Muscle layer of duodenum (tissue), 2 donors: ENCODE data around the gene DNAH10.
"Not testable (repeated sequence)": the region's sequence is repeated elsewhere in the genome, so short reads cannot be mapped to it uniquely, and the experiment has no call there.

ENCODE experiments used
- H3K27ac ChIP-seq: one replicate; pipeline ENCODE4 v1.7.0; 2013; ENCODE audit warnings: mild to moderate bottlenecking, low read length
- H3K27me3 ChIP-seq: one replicate; pipeline ENCODE4 v1.7.0; 2013; ENCODE audit warnings: low read depth, mild to moderate bottlenecking, control low read depth, low read length
- H3K36me3 ChIP-seq, 2 donors: one replicate each; pipeline ENCODE4 v1.7.0; 2013; ENCODE audit warnings: low read length in 2 of 2, control low read depth in 1 of 2, mild to moderate bottlenecking in 1 of 2; ENCODE audit not compliant: insufficient read depth in 2 of 2, control insufficient read depth in 1 of 2
- H3K4me1 ChIP-seq, 2 donors: one replicate each; pipeline ENCODE4 v1.7.0; 2013; ENCODE audit warnings: low read length in 2 of 2, mild to moderate bottlenecking in 2 of 2, control low read depth in 1 of 2, moderate library complexity in 1 of 2; ENCODE audit not compliant: insufficient read depth in 2 of 2, control insufficient read depth in 1 of 2
- H3K4me3 ChIP-seq, 2 donors: one replicate each; pipeline ENCODE4 v1.7.0; 2013; ENCODE audit warnings: low read length in 2 of 2, low read depth in 1 of 2, mild to moderate bottlenecking in 1 of 2
- H3K9me3 ChIP-seq, 2 donors: one replicate each; pipeline ENCODE4 v1.7.0; 2013; ENCODE audit warnings: low read length in 2 of 2, control low read depth in 1 of 2, mild to moderate bottlenecking in 1 of 2; ENCODE audit not compliant: control insufficient read depth in 1 of 2
- donor health status: healthy.

Gene DNAH10

DNA sequence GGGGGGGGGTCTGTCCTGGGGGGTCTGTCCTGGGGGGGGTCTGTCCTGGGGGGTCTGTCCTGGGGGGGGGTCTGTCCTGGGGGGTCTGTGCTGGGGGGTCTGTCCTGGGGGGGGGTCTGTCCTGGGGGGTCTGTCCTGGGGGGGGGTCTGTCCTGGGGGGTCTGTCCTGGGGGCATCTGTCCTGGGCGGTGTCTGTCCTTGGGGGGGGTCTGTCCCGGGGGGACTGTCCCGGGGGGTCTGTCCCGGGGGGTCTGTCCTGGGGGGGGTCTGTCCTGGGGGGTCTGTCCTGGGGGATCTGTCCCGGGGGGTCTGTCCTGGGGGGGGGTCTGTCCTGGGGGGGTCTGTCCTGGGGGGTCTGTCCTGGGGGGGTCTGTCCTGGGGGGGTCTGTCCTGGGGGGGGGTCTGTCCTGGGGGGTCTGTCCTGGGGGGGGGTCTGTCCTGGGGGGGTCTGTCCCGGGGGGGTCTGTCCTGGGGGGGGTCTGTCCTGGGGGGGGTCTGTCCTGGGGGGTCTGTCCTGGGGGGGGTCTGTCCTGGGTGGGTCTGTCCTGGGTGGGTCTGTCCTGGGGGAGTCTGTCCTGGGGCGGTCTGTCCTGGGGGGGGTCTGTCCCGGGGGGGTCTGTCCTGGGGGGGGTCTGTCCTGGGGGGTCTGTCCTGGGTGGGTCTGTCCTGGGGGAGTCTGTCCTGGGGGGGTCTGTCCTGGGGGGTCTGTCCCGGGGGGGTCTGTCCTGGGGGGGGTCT is 149.7 kb downstream of the DNAH10 start:
- not testable (repeated sequence) for H3K9me3 ChIP-seq, H3K27ac ChIP-seq, H3K27me3 ChIP-seq, H3K4me1 ChIP-seq, H3K36me3 ChIP-seq, H3K4me3 ChIP-seq

DNA sequence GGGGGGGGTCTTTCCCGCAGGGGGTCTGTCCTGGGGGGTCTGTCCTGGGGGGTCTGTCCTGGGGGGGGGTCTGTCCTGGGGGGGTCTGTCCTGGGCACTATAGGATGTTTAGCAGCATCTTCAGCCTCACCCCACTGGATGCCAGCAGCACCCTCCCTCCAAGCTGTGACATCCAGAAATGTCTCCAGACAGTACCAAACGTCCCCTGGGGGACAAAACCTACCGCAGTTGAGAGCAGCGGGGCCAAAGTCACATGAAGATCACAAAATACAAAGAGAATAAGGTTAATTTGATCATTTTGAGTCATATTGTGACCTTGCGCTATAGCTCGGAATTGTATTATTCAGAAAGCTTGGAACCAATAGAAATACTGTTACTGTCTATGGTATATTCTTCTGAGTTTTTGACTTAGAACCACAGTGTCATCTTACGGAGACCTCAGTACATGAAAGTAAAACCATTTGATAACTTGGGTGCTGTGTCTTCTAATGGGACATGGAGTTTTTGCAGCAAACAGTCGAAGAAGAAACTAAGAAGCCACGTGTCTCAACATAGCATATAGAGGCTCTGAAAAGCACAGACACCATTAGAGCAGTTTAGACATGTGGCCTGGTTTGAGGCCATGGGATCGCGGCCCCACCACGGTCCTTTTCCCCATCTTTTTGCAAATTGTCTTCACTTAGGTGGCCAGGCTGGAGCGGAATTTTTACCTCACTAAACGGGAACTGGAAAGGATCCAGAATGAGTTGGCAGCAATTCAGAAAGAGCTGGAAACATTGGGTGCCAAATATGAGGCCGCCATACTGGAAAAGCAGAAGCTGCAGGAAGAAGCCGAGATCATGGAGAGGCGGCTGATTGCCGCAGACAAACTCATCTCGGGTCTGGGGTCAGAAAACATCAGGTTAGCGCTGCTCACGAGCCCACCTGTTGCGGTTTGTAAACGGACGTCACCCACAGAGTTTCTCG is 150.6 kb downstream of the DNAH10 start:
- Histone ChIP-seq H3K4me3 (no peak overlapping the region), H3K36me3 (no peaks in the 10 kb centered on the region), H3K9me3 (no peaks in the 10 kb centered on the region), H3K4me1 (no peaks in the 10 kb centered on the region), H3K27ac (no peak overlapping the region), H3K27me3 (no peaks in the 10 kb centered on the region)

DNA sequence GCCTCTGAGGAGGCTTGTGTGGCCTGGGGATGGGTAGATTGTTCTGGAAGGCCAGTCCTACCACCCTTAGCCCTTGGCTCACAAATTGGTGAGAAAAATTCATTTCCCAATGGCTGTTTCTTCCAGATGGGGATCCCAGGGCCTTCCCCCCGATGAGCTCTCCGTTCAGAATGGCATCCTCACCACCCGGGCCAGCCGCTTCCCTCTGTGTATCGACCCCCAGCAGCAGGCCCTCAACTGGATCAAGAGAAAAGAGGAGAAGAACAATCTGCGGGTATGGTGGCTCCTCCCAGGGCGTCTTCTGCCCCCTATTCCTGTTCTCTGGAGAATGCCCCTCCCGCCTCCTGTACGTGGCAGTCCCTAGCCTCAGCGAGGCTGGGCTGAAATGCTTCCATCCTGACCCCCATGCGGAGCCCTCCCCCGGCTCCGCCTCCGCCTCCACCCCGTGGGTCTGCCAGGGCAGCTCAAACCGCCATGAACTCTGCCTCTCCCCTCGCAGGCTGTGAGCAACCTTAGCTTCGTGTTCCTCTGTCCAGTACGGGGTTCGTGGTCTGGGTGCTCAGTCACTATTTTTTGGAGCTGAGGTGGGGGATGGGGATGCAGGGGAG is 152.7 kb downstream of the DNAH10 start:
- H3K4me3 ChIP-seq, result no peak overlapping the region
- no peaks in the 10 kb centered on the region for H3K27me3 ChIP-seq
- H3K27ac ChIP-seq, result no peak overlapping the region
- no peaks in the 10 kb centered on the region for H3K36me3 ChIP-seq
- no peaks in the 10 kb centered on the region for H3K9me3 ChIP-seq
- no peaks in the 10 kb centered on the region for H3K4me1 ChIP-seq

DNA sequence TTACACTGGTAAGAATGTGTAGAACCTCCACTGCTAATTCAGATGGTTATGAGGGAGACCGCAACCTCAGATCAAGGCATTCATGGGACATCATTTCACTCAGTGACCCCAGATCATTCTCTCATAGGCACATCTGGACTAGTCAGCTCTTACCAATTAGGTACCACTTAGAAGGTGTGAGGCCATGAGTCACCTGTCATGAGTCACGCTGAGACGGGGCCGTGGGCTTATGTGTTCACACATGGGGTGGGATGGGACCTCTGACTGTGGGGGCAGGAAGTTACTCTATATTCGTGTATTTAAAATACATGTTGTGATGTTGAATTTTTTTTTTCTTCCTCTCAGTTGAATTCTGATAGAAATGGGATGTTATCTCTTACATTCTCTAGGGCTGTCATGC is 154.6 kb downstream of the DNAH10 start:
- no peaks in the 10 kb centered on the region for H3K27me3 ChIP-seq
- H3K4me3 ChIP-seq, result no peak overlapping the region
- no peaks in the 10 kb centered on the region for H3K9me3 ChIP-seq
- H3K4me1 ChIP-seq, result no peaks in the 10 kb centered on the region
- no peak overlapping the region for H3K27ac ChIP-seq
- H3K36me3 ChIP-seq, result no peaks in the 10 kb centered on the region

DNA sequence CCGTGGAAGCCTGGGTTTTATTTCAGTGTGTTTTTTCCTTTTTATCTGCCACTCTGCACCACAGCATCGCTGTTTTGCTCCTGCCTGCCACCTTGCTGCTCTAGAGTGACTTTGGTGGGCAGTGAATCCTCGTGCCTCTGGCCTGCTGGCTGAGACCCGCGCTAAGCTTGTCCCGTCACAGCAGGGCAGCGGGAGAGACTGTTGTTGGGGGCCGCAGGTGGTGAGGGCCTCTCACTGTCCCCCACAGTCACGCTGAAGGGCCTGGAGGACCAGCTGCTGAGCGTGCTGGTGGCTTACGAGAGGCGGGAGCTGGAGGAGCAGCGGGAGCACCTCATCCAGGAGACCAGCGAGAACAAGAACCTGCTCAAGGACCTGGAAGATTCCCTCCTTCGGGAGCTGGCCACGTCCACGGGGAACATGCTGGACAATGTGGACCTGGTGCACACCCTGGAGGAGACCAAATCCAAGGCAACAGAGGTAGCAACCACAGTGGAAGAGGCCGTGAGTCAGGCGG is 155.3 kb downstream of the DNAH10 start:
- Histone ChIP-seq H3K9me3 (no peaks in the 10 kb centered on the region), H3K4me1 (no peaks in the 10 kb centered on the region), H3K4me3 (no peak overlapping the region), H3K36me3 (no peaks in the 10 kb centered on the region), H3K27ac (no peak overlapping the region), H3K27me3 (no peaks in the 10 kb centered on the region)

DNA sequence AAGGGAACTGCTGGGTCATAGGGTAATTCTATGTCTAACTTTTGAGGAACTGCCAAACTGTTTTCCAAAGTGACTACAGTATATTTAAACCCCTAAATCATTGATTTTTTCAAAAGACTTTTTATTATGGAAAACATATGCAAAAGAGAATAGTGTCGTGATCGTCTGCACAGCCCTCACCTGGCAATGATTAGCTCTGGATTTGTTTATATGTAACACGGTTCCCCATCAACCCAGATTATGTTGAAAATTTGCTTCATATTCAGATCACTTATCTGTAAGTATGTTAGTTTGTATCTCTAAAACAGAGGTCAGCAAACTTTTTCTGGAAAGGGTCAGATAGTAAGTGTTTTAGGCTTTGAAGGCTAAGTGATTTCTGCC is 157.9 kb downstream of the DNAH10 start:
- Histone ChIP-seq H3K9me3 (no peaks in the 10 kb centered on the region), H3K36me3 (no peaks in the 10 kb centered on the region), H3K4me3 (no peak overlapping the region), H3K27me3 (no peaks in the 10 kb centered on the region), H3K4me1 (no peaks in the 10 kb centered on the region), H3K27ac (no peak overlapping the region)

DNA sequence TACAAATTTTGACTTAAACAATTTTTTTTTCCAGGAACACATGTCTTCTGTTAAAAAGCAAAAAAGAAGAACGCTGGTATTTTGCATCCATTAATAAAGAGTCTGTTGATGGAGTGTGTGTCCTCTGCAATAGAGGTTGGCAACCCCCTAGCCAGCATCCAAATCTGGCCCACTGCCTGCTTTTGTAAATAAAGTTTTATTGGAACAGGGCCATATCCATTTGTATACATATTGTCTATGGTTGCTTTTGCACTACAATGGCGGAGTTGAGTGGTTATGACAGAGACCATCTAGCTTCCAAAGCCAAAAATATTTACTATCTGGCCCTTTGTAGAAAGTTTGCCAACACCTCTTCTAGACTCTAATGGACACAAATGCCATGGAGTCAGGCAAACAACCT is 160.9 kb downstream of the DNAH10 start:
- Histone ChIP-seq H3K4me1 (no peaks in the 10 kb centered on the region), H3K27ac (no peak overlapping the region), H3K4me3 (no peak overlapping the region), H3K36me3 (no peaks in the 10 kb centered on the region), H3K9me3 (no peaks in the 10 kb centered on the region), H3K27me3 (no peaks in the 10 kb centered on the region)

DNA sequence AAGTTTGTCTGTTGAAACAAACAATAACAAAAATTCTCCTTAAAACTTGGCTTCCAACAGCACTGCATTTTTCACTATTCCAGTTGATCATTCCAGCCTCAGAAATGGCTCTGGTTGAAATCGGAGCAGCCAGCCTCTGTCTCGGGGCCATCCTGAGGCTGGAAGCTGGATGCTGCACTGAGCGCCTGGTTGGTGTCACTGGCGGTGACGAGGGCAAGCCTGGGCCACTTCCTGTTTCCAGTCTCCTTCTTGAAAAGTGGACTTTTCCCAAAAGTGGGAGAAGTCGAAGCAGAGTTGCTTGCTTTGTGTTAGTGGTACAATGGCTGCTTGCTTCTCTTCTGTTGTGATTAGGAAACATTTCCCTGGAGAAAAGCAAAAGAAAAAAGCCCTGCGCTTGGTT is 161.8 kb downstream of the DNAH10 start:
- no peak overlapping the region for H3K27ac ChIP-seq
- no peaks in the 10 kb centered on the region for H3K9me3 ChIP-seq
- no peaks in the 10 kb centered on the region for H3K36me3 ChIP-seq
- H3K4me1 ChIP-seq, result no peaks in the 10 kb centered on the region
- no peaks in the 10 kb centered on the region for H3K27me3 ChIP-seq
- no peak overlapping the region for H3K4me3 ChIP-seq

DNA sequence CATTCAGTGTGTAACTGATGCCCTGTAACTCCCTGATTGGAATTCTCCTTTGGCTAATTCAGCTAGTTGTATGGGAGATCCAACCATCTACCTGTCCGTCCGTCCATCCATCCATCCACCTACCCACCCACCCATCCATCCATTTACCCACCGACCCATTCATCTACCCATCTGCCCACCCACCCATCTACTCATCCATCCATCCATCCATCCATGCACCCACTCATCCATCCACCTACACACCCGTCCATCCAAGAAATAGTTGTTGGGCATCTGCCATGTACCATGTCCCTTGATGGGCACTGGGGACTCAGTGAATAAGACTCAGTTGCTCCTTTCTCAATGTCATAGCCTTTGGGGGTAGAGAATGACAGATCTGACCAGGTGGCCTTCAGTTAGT is 162.4 kb downstream of the DNAH10 start:
- Histone ChIP-seq H3K4me3 (no peak overlapping the region), H3K4me1 (no peaks in the 10 kb centered on the region), H3K27ac (no peak overlapping the region), H3K27me3 (no peaks in the 10 kb centered on the region), H3K36me3 (no peaks in the 10 kb centered on the region), H3K9me3 (no peaks in the 10 kb centered on the region)

DNA sequence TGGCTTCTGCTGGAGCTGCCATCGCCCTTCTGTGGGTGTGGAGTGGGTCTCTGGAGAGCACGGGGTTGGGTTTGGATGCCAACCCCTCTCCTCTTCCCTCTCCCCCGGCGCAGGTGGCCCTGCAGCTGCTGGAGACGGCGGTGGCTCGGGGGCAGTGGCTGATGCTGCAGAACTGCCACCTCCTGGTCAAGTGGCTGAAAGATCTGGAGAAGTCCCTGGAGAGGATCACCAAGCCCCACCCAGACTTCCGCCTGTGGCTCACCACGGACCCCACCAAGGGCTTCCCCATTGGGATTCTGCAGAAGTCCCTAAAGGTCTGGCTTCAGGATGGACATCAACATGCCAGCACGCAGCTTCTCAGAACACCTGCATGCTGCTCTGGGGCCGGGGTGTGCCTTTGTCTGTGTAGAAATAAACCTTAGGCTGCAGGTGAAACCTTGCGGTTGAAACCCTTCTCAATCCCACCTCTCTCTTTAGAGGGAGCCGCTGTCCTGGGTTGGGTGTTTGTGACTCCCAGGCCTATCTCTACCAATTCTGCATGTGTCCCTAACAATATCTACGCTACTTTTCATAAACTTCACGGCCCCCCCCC is 166.3 kb downstream of the DNAH10 start:
- no peak overlapping the region for H3K4me3 ChIP-seq
- no peaks in the 10 kb centered on the region for H3K9me3 ChIP-seq
- no peak overlapping the region for H3K27ac ChIP-seq
- no peaks in the 10 kb centered on the region for H3K36me3 ChIP-seq
- no peaks in the 10 kb centered on the region for H3K4me1 ChIP-seq
- no peaks in the 10 kb centered on the region for H3K27me3 ChIP-seq

DNA sequence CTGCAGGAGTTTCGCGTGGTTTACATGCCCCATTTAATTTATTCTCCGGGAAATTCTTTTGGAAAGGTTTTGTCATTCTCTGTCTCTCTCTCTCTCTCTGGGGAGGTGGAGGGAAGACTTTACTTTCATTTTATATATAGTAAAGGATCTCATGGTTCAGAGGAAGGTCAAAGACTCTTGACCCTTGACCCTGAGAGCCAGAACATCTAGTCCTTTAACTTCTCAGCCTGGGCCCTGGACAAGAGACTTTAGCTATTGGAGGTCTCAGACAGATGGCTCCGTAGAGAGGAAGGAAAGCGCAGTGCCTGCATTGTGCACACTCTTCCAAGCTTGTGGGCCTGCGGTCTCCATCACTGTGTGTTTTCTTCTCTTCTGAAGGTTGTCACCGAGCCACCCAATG is 166.8 kb downstream of the DNAH10 start:
- no peaks in the 10 kb centered on the region for H3K4me1 ChIP-seq
- no peak overlapping the region for H3K4me3 ChIP-seq
- H3K9me3 ChIP-seq, result no peaks in the 10 kb centered on the region
- H3K27ac ChIP-seq, result no peak overlapping the region
- no peaks in the 10 kb centered on the region for H3K36me3 ChIP-seq
- H3K27me3 ChIP-seq, result no peaks in the 10 kb centered on the region
